GM19025 (cell line): ENCODE results near the gene DGKQ.
"Not testable (repeated sequence)": the region's sequence is repeated elsewhere in the genome, so short reads cannot be mapped to it uniquely, and the experiment has no call there.

ENCODE experiments used
- ATAC-seq: cut with Tn5 transposase; IDR thresholded peaks from one replicate; pipeline ENCODE4 v1.9.1; 2021; ENCODE audit warnings: mild to moderate bottlenecking, low read depth, moderate library complexity; ENCODE audit not compliant: unreplicated experiment

The DGKQ gene

GRCh38 chr4:953574-953915, 19.8 kb downstream of the DGKQ start:
- no peak for ATAC-seq

GRCh38 chr4:952881-953573, 20.3 kb downstream of the DGKQ start:
- ATAC-seq, result no peak

GRCh38 chr4:951594-952468, 21.5 kb downstream of the DGKQ start:
- ATAC-seq, result no peak

GRCh38 chr4:951186-951585, 22.2 kb downstream of the DGKQ start:
- ATAC-seq, result no peak

- ATAC-seq, result no peak
Observed at GRCh38 chr4:950136-951020, 23.0 kb downstream of the DGKQ start.

- no peak for ATAC-seq
Observed at GRCh38 chr4:949656-950055, 23.7 kb downstream of the DGKQ start.

GRCh38 chr4:948936-949300, 24.5 kb downstream of the DGKQ start:
- ATAC-seq, result no peak

GRCh38 chr4:948101-948935, 25.1 kb downstream of the DGKQ start:
- ATAC-seq, result no peak

GRCh38 chr4:947491-947971, 25.8 kb downstream of the DGKQ start:
- ATAC-seq, result no peak

GRCh38 chr4:946517-947471, 26.6 kb downstream of the DGKQ start:
- no peak for ATAC-seq

- ATAC-seq, result no peak
Observed at GRCh38 chr4:946103-946450, 27.3 kb downstream of the DGKQ start.

GRCh38 chr4:945274-946102, 27.9 kb downstream of the DGKQ start:
- no peak for ATAC-seq

- not testable (repeated sequence) for ATAC-seq
Observed at GRCh38 chr4:939508-939907, 33.9 kb downstream of the DGKQ start.

- ATAC-seq, result no peak
Observed at GRCh38 chr4:932713-933070, 40.7 kb downstream of the DGKQ start.

GRCh38 chr4:931960-932712, 41.2 kb downstream of the DGKQ start, which contains the start of the genes GAK and TMEM175:
TSS of gene GAK (minus strand) at chr4:932316. CDS start at chr4:932187, 129 bp downstream.
TSS of gene TMEM175 (plus strand) at chr4:932460. CDS start at chr4:947740, 15,280 bp downstream.
- ATAC-seq, result peak; percentile 88

GRCh38 chr4:931194-931959, 42.0 kb downstream of the DGKQ start:
- no peak for ATAC-seq

- ATAC-seq, result no peak
Observed at GRCh38 chr4:930827-931193, 42.6 kb downstream of the DGKQ start.
